ENCODE results near the gene TFAP2E.

- TF ChIP-seq SUZ12 (IDR thresholded peaks at IDR 0.05) (no peak), NFRKB (IDR thresholded peaks at IDR 0.05) (no peak), FOXA1 (IDR thresholded peaks at IDR 0.05) (no peak), ZNF384 (IDR thresholded peaks at IDR 0.05) (no peak), FOXM1 (IDR thresholded peaks at IDR 0.05; ENCODE audit: borderline replicate concordance) (no peak), CTBP1 (IDR thresholded peaks at IDR 0.05; ENCODE audit: borderline replicate concordance) (no peak), ELF4 (IDR thresholded peaks at IDR 0.05) (no peak), SP1 (IDR thresholded peaks at IDR 0.05) (no peak), PKNOX1 (IDR thresholded peaks at IDR 0.05) (no peak), LEF1 (IDR thresholded peaks at IDR 0.05; ENCODE audit: borderline replicate concordance) (no peak), TARDBP (IDR thresholded peaks at IDR 0.05) (no peak), BHLHE40 (IDR thresholded peaks at IDR 0.05; ENCODE audit: borderline replicate concordance) (no peak)
Observed at GRCh38 chr1:35598895-35599294, 25.8 kb downstream of the TFAP2E start.

Data from HEK293T (cell line).